Measurements from ENCODE around the gene C16orf89.

DNA sequence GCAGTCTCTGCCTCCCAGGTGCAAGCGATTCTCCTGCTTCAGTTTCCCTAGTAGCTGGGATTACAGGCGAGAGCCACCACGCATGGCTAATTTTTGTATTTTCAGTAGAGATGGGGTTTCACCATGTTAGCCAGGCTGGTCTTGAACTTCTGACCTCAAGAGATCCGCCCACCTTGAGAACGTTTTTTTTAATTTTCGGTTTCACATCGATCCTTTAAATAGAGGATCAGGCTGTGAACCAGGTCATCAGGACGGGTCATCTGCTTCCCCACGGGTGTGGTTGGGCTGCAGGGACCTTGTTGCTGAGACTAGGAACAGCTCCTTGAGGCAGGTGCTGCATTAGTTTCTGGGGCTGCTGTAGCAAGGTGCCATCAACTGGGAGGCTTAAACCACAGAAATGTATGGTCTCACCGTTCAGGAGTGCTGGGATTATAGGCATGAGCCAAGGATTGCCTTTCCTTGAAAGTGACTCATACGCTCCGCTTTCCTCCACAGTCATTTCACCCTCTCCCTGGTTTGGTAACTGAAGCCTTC lies 24.1 kb downstream of the C16orf89 start:
- TF ChIP-seq CTCF (IDR thresholded peaks at IDR 0.05) (no peak), POLR2AphosphoS5 (IDR thresholded peaks at IDR 0.05) (no peak), POLR2A (IDR thresholded peaks at IDR 0.05) (no peak)
